HEK293T (cell line): ENCODE measurements around the gene CADM3.

Source experiments
- CTBP1 ChIP-seq: fragments of 450-650 bp; IDR thresholded peaks from 2 replicates; pipeline ENCODE4 v1.6.1; 2016; ENCODE audit warnings: borderline replicate concordance
- SUZ12 ChIP-seq: fragments of 450-650 bp; IDR thresholded peaks from 2 replicates; pipeline ENCODE4 v1.6.1; 2016; ENCODE audit warnings: mild to moderate bottlenecking

DNA sequence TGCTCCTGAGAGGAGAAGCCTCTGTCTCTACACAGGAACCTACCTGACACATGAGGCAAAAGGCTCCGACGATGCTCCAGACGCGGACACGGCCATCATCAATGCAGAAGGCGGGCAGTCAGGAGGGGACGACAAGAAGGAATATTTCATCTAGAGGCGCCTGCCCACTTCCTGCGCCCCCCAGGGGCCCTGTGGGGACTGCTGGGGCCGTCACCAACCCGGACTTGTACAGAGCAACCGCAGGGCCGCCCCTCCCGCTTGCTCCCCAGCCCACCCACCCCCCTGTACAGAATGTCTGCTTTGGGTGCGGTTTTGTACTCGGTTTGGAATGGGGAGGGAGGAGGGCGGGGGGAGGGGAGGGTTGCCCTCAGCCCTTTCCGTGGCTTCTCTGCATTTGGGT lies 29.4 kb downstream of the CADM3 start:
- TF ChIP-seq CTBP1 (no peak), SUZ12 (no peak)
